Gastrocnemius medialis (tissue), 4 donors: ENCODE data around the gene GNMT. TPM values are rescaled to one million over a fixed set of nuclear protein-coding genes. Genes with fewer than 3 reads are reported as not detected.

Experiments
- ATAC-seq, 2 donors: fragments of 150-250 bp; one replicate each; pipeline ENCODE4 v1.9.1; 2016
- DNase-seq, 2 donors: peaks; one replicate each; pipeline ENCODE4 v3.0.0-alpha.2; 2019
- H3K27ac ChIP-seq, 4 donors: fragments of 200-600 bp; sonication (generic); 1 replicate in 1 of 4; 2 replicates in 3 of 4; pipeline ENCODE4 v1.5.1; 2016 to 2018; ENCODE audit warnings: mild to moderate bottlenecking in 2 of 4, moderate library complexity in 1 of 4
- H3K27me3 ChIP-seq, 3 donors: fragments of 200-600 bp; sonication (generic) in 2 of 3; 1 replicate in 1 of 3; 2 replicates in 2 of 3; pipeline versions ENCODE4 v1.5.1 to v1.6.0; 2016 to 2019; ENCODE audit warnings: mild to moderate bottlenecking in 1 of 3, moderate library complexity in 1 of 3
- H3K36me3 ChIP-seq, 2 donors: fragments of 200-600 bp; sonication (generic) in 1 of 2; one replicate each; pipeline ENCODE4 v1.5.1; 2017 to 2018
- H3K4me1 ChIP-seq, 2 donors: fragments of 200-600 bp; sonication (generic) in 1 of 2; one replicate each; pipeline ENCODE4 v1.5.1; 2016 to 2017; ENCODE audit warnings: mild to moderate bottlenecking in 2 of 2
- H3K4me3 ChIP-seq, 4 donors: fragments of 200-600 bp; sonication (generic) in 3 of 4; 1 replicate in 1 of 4; 2 replicates in 3 of 4; pipeline ENCODE4 v1.5.1; 2016 to 2019; ENCODE audit warnings: mild to moderate bottlenecking in 2 of 4
- H3K9me3 ChIP-seq, 3 donors: fragments of 200-600 bp; sonication (generic) in 2 of 3; 1 replicate in 1 of 3; 2 replicates in 2 of 3; pipeline ENCODE4 v1.5.1; 2016 to 2019
- POLR2A ChIP-seq, 2 donors: fragments of 450-650 bp; IDR thresholded peaks; one replicate each; pipeline ENCODE4 v1.6.1; 2017; ENCODE audit warnings: antibody characterized with exemption in 2 of 2, mild to moderate bottlenecking in 2 of 2, moderate library complexity in 2 of 2
- in situ Hi-C, 4 donors: fragments of 200-750 bp; cut with MboI; loops; one replicate each; pipeline versions ENCODE4 v1.15.0 to v1.8.0; 2017; ENCODE audit warnings: low sequenced_read_pairs in 4 of 4
- intact Hi-C: fragments of 100-400 bp; cut with DNase I; formaldehyde crosslinking; loops from one replicate; pipeline ENCODE4 v1.15.1; 2023; ENCODE audit warnings: low total_unique reads
- total RNA-seq, 4 donors: library from RNA; depleted of rRNA; stranded (reverse); fragments of >200 nt; gene quantifications; one replicate each; pipeline versions ENCODE4 v1.1.0 to v1.2.3, GENCODE V29; 2016
- TF ChIP-seq, protein P1 (sequence below), 5 experiments: fragments of 450-650 bp in 3 of 5; fragments of 200-600 bp in 2 of 5; sonication (generic) in 2 of 5; IDR thresholded peaks in 4 of 5; conservative IDR thresholded peaks in 1 of 5; 1 replicate in 4 of 5; 2 replicates in 1 of 5; pipeline ENCODE4 v1.5.1; 2016 to 2019; ENCODE audit warnings: antibody characterized with exemption in 5 of 5, mild to moderate bottlenecking in 3 of 5, moderate library complexity in 3 of 5

The GNMT gene
- total RNA-seq, 4 donors from 2014 or later: 0.42 to 1.1 (median 0.61) TPM; not detected in 1

DNA sequence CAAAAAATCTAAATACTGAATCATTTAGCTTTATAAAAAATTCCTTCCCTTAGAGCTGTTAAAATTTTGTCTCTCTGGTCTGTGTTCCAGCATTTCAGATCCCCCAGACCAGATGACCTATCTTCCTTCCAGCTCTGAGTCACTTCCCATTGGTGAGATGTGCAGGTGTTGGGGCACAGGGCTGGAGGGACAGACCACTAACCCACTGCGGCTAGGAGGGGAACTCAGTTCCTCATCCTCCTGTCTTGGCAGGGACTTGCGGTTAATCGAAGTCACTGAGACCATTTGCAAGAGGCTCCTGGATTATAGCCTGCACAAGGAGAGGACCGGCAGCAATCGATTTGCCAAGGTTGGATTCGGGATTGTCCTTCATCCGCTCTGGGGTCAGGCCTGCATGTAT lies 25.2 kb upstream of the GNMT start:
- in situ Hi-C loops: no loop called here

DNA sequence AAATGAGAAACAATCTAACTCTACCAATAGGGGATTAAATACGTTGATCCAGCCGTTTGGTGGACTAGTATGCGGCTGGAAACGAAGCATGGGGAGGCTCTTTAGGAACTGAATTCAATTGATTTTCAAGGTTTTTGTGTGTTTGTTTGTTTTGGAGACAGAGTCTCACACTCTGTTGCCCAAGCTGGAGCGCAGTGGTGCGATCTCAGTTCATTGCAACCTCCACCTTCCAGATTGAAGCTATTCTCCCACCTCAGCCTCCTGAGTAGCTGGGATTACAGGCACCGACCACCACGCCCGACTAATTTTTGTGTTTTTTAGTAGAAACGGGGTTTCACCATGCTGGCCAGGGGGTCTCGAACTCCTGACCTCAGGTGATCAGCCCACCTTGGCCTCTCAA lies 24.2 kb upstream of the GNMT start:
- TF ChIP-seq POLR2A (IDR thresholded peaks at IDR 0.05): no peak
- TF ChIP-seq, protein P1, sequence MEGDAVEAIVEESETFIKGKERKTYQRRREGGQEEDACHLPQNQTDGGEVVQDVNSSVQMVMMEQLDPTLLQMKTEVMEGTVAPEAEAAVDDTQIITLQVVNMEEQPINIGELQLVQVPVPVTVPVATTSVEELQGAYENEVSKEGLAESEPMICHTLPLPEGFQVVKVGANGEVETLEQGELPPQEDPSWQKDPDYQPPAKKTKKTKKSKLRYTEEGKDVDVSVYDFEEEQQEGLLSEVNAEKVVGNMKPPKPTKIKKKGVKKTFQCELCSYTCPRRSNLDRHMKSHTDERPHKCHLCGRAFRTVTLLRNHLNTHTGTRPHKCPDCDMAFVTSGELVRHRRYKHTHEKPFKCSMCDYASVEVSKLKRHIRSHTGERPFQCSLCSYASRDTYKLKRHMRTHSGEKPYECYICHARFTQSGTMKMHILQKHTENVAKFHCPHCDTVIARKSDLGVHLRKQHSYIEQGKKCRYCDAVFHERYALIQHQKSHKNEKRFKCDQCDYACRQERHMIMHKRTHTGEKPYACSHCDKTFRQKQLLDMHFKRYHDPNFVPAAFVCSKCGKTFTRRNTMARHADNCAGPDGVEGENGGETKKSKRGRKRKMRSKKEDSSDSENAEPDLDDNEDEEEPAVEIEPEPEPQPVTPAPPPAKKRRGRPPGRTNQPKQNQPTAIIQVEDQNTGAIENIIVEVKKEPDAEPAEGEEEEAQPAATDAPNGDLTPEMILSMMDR (IDR thresholded peaks at IDR 0.05 in 4 of 5, conservative IDR thresholded peaks at IDR 0.05 in 1 of 5): no peak
- in situ Hi-C loops: no loop called here
- no peak overlapping the region for H3K27ac ChIP-seq
- intact Hi-C loops: no loop called here
- H3K9me3 ChIP-seq: no peaks in the 10 kb centered on the region
- H3K36me3 ChIP-seq: peaks cover 0 to 24% of the 10 kb centered on the region in 2 donors
- DNase-seq (no peak), ATAC-seq (no peak)
- H3K27me3 ChIP-seq: no peaks in the 10 kb centered on the region
- H3K4me3 ChIP-seq: no peak overlapping the region
- H3K4me1 ChIP-seq: no peaks in the 10 kb centered on the region

More for the DNA sequence above, 25.2 kb upstream of the GNMT start:
- Histone ChIP-seq H3K27me3 (no peaks in the 10 kb centered on the region), H3K4me3 (no peak overlapping the region), H3K9me3 (no peaks in the 10 kb centered on the region), H3K4me1 (peaks cover 6 to 7% of the 10 kb centered on the region in 2 donors), H3K27ac (no peak overlapping the region), H3K36me3 (peaks cover 0 to 24% of the 10 kb centered on the region in 2 donors)
- no peak for DNase-seq
- TF ChIP-seq POLR2A (IDR thresholded peaks at IDR 0.05): no peak
- TF ChIP-seq, protein P1 (IDR thresholded peaks at IDR 0.05 in 4 of 5, conservative IDR thresholded peaks at IDR 0.05 in 1 of 5): no peak
- ATAC-seq: no peak
- intact Hi-C loops: no loop called here

DNA sequence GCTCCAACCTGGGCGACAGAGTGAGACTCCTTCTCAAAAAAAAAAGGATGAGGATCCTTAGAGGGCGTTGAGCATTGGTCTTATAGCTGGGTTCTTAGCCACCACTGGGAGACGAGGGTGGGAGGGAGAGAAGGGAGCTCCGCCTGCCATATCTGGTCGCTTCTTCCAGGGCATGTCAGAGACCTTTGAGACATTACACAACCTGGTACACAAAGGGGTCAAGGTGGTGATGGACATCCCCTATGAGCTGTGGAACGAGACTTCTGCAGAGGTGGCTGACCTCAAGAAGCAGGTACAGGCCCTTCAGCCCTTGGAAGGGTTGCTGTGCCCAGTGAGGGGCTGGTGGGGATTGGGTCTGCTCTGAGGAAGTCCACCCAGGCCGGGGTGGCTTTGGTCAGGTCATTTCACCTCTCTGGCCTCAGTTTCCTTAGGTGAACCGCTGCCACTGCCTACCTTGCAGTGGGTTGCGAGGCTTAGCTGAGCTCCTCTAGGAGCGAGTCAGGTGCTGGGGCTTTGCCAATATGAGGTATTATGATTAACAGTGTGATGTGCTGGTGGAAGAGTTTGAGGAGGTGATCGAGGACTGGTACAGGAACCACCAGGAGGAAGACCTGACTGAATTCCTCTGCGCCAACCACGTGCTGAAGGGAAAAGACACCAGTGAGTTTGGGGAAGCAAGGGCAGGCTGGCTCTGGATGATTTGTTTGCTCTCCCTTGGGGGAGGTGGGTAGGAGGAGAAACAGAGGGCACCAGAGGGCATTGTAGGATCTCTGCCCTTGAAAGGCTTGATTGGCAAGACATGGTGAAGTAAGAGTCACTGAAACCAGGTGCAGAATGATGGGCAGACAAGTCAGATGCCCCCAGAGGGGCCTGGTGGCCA lies 22.8 kb upstream of the GNMT start:
- H3K36me3 ChIP-seq: peaks cover 0 to 24% of the 10 kb centered on the region in 2 donors
- H3K4me3 ChIP-seq: no peak overlapping the region
- ATAC-seq (no peak), DNase-seq (no peak)
- no peaks in the 10 kb centered on the region for H3K4me1 ChIP-seq
- H3K27me3 ChIP-seq: no peaks in the 10 kb centered on the region
- intact Hi-C loops (loop anchor here (2.0 kb wide), 1 partner anchor 27 kb away; no protein-coding TSS in a partner anchor), in situ Hi-C loops (no loop called here)
- H3K27ac ChIP-seq: no peak overlapping the region
- no peak for TF ChIP-seq POLR2A (IDR thresholded peaks at IDR 0.05)
- TF ChIP-seq, protein P1 (IDR thresholded peaks at IDR 0.05 in 4 of 5, conservative IDR thresholded peaks at IDR 0.05 in 1 of 5): no peak
- no peaks in the 10 kb centered on the region for H3K9me3 ChIP-seq

DNA sequence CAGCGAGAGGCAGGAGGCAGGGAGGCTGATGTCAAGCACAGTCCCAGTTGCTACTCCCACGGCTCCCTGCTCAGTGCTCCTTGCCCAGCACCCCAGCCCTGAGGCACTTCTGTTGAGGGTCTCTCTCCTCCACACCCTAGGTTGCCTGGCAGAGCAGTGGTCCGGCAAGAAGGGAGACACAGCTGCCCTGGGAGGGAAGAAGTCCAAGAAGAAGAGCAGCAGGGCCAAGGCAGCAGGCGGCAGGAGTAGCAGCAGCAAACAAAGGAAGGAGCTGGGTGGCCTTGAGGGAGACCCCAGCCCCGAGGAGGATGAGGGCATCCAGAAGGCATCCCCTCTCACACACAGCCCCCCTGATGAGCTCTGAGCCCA lies 22.1 kb upstream of the GNMT start:
- DNase-seq: no peak
- no peak for ATAC-seq
- TF ChIP-seq, protein P1 (IDR thresholded peaks at IDR 0.05 in 4 of 5, conservative IDR thresholded peaks at IDR 0.05 in 1 of 5): no peak
- TF ChIP-seq POLR2A (IDR thresholded peaks at IDR 0.05): no peak
- H3K4me3 ChIP-seq: no peak overlapping the region
- H3K27ac ChIP-seq: no peak overlapping the region
- no peaks in the 10 kb centered on the region for H3K27me3 ChIP-seq
- in situ Hi-C loops (no loop called here), intact Hi-C loops (loop anchor here (2.0 kb wide), 1 partner anchor 28 kb away; no protein-coding TSS in a partner anchor)
- no peaks in the 10 kb centered on the region for H3K9me3 ChIP-seq
- H3K4me1 ChIP-seq: no peaks in the 10 kb centered on the region
- peaks cover 0 to 24% of the 10 kb centered on the region in 2 donors for H3K36me3 ChIP-seq
